ENCODE data around the gene IRX4. TPM values are rescaled to one million over a fixed set of nuclear protein-coding genes. Genes with fewer than 3 reads are reported as not detected.

IRX4 gene
- polyA plus RNA-seq, 1 of the 3 experiments (the other 2 are of a cell fraction) = not detected

GRCh38 chr5:1877103-1878049 is 5.3 kb downstream of the IRX4 start:
- peaks cover 91% of the 10 kb centered on the region for H3K27me3 ChIP-seq (ENCODE audit: insufficient read depth)
- no peaks in the 10 kb centered on the region for H3K9me2 ChIP-seq
- DNase-seq = no peak
- H3K9me3 ChIP-seq = no peaks in the 10 kb centered on the region
- no peak overlapping the region for H3K27ac ChIP-seq (ENCODE audit: low read depth in 2 of 2, low read length in 1 of 2)
- no peaks in the 10 kb centered on the region for H3K4me1 ChIP-seq (ENCODE audit: control insufficient read depth in 1 of 2, insufficient read depth in 2 of 2, low read depth in 1 of 2, low read length in 1 of 2)
- no peak overlapping the region for H3K4me3 ChIP-seq (ENCODE audit: low read depth in 2 of 2, low read length in 1 of 2)
- no peaks in the 10 kb centered on the region for H3K79me2 ChIP-seq (ENCODE audit: insufficient read depth)
- 39% methylated on average over 32 of the region's 46 CpGs for WGBS (ENCODE audit: low lambda C conversion rate)
- TF ChIP-seq EP300 (IDR thresholded peaks at IDR 0.05; ENCODE audit: borderline replicate concordance in 1 of 2, low read depth in 1 of 2, low read length in 1 of 2) = no peak
- TF ChIP-seq RFX5 (IDR thresholded peaks at IDR 0.05; ENCODE audit: low read length) = no peak
- no peak for TF ChIP-seq IRF3 (IDR thresholded peaks at IDR 0.05; ENCODE audit: low read depth, low read length)
- TF ChIP-seq TCF12 (IDR thresholded peaks at IDR 0.05) = no peak
- TF ChIP-seq MEF2A (IDR thresholded peaks at IDR 0.05; ENCODE audit: borderline replicate concordance, low read depth) = no peak
- H4K20me1 ChIP-seq (ENCODE audit: insufficient read depth) = 0 out of 2 replicates have a peak, but pooled peaks cover 4% of the 10 kb centered on the region
- H2AFZ ChIP-seq (ENCODE audit: low read depth) = no peak overlapping the region
- H3F3A ChIP-seq (replicated peaks; ENCODE audit: insufficient read depth) = no peaks in the 10 kb centered on the region
- H3K9ac ChIP-seq = no peak overlapping the region
- ChIA-PET POLR2A (no interaction called here), CTCF (interaction anchor here (0.7 kb wide), 1 partner anchor 1188 kb away, joined by 3 read pairs; no protein-coding TSS in a partner anchor)
- no peak overlapping the region for H3K4me2 ChIP-seq
- no peaks in the 10 kb centered on the region for H3K36me3 ChIP-seq (replicated peaks in 1 of 2; ENCODE audit: control insufficient read depth in 1 of 2, insufficient read depth in 2 of 2, low read length in 1 of 2)

- DNase-seq = no peak
- 30% methylated on average over 7 of the region's 43 CpGs for WGBS (ENCODE audit: low lambda C conversion rate)
- Histone ChIP-seq H3K36me3 (replicated peaks in 1 of 2; ENCODE audit: control insufficient read depth in 1 of 2, insufficient read depth in 2 of 2, low read length in 1 of 2) (no peaks in the 10 kb centered on the region), H3K4me2 (no peak overlapping the region), H3K27me3 (ENCODE audit: insufficient read depth) (peaks cover 83% of the 10 kb centered on the region), H3K9me3 (no peaks in the 10 kb centered on the region), H2AFZ (ENCODE audit: low read depth) (no peak overlapping the region), H3K9ac (no peak overlapping the region), H3K9me2 (no peaks in the 10 kb centered on the region), H3F3A (replicated peaks; ENCODE audit: insufficient read depth) (no peaks in the 10 kb centered on the region), H3K79me2 (ENCODE audit: insufficient read depth) (no peaks in the 10 kb centered on the region), H3K27ac (ENCODE audit: low read depth in 2 of 2, low read length in 1 of 2) (no peak overlapping the region), H4K20me1 (ENCODE audit: insufficient read depth) (0 out of 2 replicates have a peak, but pooled peaks cover 4% of the 10 kb centered on the region), H3K4me3 (ENCODE audit: low read depth in 2 of 2, low read length in 1 of 2) (no peak overlapping the region), H3K4me1 (ENCODE audit: control insufficient read depth in 1 of 2, insufficient read depth in 2 of 2, low read depth in 1 of 2, low read length in 1 of 2) (no peaks in the 10 kb centered on the region)
- POLR2A ChIA-PET = no interaction called here
- CTCF ChIA-PET = no interaction called here
- TF ChIP-seq POLR2AphosphoS5 (IDR thresholded peaks at IDR 0.05; ENCODE audit: low read depth, low read length) (no peak), RXRA (IDR thresholded peaks at IDR 0.05; ENCODE audit: borderline replicate concordance, low read depth) (no peak), FOSL2 (IDR thresholded peaks at IDR 0.05; ENCODE audit: borderline replicate concordance, low read depth) (no peak), ZBTB33 (IDR thresholded peaks at IDR 0.05; ENCODE audit: borderline replicate concordance, low read depth) (no peak), NFIC (IDR thresholded peaks at IDR 0.05; ENCODE audit: borderline replicate concordance) (no peak), FOXJ3 (CRISPR knock-in tag; IDR thresholded peaks at IDR 0.05) (no peak), RAD21 (IDR thresholded peaks at IDR 0.05; ENCODE audit: low read length) (no peak), CHD2 (IDR thresholded peaks at IDR 0.05; ENCODE audit: low read length, partially characterized antibody) (no peak), ELF1 (IDR thresholded peaks at IDR 0.05) (no peak), FOXM1 (IDR thresholded peaks at IDR 0.05; ENCODE audit: low read depth) (no peak), REST (IDR thresholded peaks at IDR 0.05; ENCODE audit: low read depth, low read length) (no peak), TCF12 (IDR thresholded peaks at IDR 0.05) (no peak)
Measured at GRCh38 chr5:1876660-1877064, 6.1 kb downstream of the IRX4 start.

Measured in SK-N-SH (cell line).